ENCODE measurements around the gene SESN1. TPM values are rescaled to one million over a fixed set of nuclear protein-coding genes. Genes with fewer than 3 reads are reported as not detected.

The SESN1 gene
- total RNA-seq, 1 experiment from 2014 or later: 30.2 TPM

- ATAC-seq (no peak), DNase-seq (ENCODE audit: low spot score) (no peak)
- H3K27ac Mint-ChIP-seq: no peak overlapping the region
- H3K36me3 Mint-ChIP-seq: peaks cover 16% of the 10 kb centered on the region
- H3K27me3 Mint-ChIP-seq (ENCODE audit: low read depth): no peaks in the 10 kb centered on the region
- no peak overlapping the region for H3K4me3 Mint-ChIP-seq
- ChIA-PET POLR2A (no interaction called here), CTCF (no interaction called here)
- TF ChIP-seq FOXJ3 (CRISPR knock-in tag; IDR thresholded peaks at IDR 0.05; ENCODE audit: borderline replicate concordance): no peak
- TF ChIP-seq ETV6 (CRISPR knock-in tag; IDR thresholded peaks at IDR 0.05): no peak
- TF ChIP-seq ATF3 (CRISPR knock-in tag; conservative IDR thresholded peaks at IDR 0.05): no peak
- TF ChIP-seq ZBTB21 (CRISPR knock-in tag; IDR thresholded peaks at IDR 0.05; ENCODE audit: borderline replicate concordance): no peak
- no peak for TF ChIP-seq ZNF396 (CRISPR knock-in tag; IDR thresholded peaks at IDR 0.05; ENCODE audit: borderline replicate concordance)
- no peak for TF ChIP-seq RELA (CRISPR knock-in tag; IDR thresholded peaks at IDR 0.05; ENCODE audit: borderline replicate concordance)
- no peak for TF ChIP-seq ZMAT4 (CRISPR knock-in tag; IDR thresholded peaks at IDR 0.05)
- no peak for TF ChIP-seq SMAD3 (CRISPR knock-in tag; IDR thresholded peaks at IDR 0.05; ENCODE audit: borderline replicate concordance)
- no peak for TF ChIP-seq TEAD1 (CRISPR knock-in tag; IDR thresholded peaks at IDR 0.05)
- no peak for TF ChIP-seq CTCF (IDR thresholded peaks at IDR 0.05)
- TF ChIP-seq TEAD4 (CRISPR knock-in tag; IDR thresholded peaks at IDR 0.05): no peak
- TF ChIP-seq ATF1 (CRISPR knock-in tag; IDR thresholded peaks at IDR 0.05): no peak
- no peak for TF ChIP-seq ZNF512 (CRISPR knock-in tag; IDR thresholded peaks at IDR 0.05; ENCODE audit: borderline replicate concordance)
- no peak for TF ChIP-seq MLX (CRISPR knock-in tag; IDR thresholded peaks at IDR 0.05)
- no peak for TF ChIP-seq JAZF1 (CRISPR knock-in tag; IDR thresholded peaks at IDR 0.05)
- no peak for TF ChIP-seq ARID4B (CRISPR knock-in tag; IDR thresholded peaks at IDR 0.05; ENCODE audit: borderline replicate concordance)
- peaks cover 30% of the 10 kb centered on the region for H3K9me3 Mint-ChIP-seq
- H3K4me1 Mint-ChIP-seq: peaks cover 7% of the 10 kb centered on the region
Observed at GRCh38 chr6:109048176-109048575, 46.5 kb downstream of the SESN1 start.

DNA sequence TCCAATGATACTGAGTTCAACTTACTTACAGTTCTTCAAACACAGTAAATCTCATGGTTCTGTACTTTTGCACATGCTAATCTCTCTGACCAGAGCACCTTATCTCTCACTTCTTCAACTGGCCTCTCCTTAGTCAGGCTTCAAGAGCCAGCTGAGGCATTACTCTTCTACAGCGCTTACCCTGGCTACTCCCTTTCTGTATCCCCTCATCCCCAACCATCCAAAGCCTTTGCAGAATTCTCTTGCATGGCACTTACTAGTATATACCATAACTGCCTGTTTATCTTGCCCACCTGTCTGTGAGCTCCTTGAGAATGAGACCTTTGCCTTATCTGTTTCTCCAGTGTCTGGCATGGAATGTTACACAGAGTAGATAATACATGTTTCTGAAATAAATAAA lies 49.2 kb downstream of the SESN1 start:
- Mint-ChIP-seq H3K27ac (no peak overlapping the region), H3K36me3 (peaks cover 16% of the 10 kb centered on the region), H3K4me3 (no peak overlapping the region), H3K4me1 (no peaks in the 10 kb centered on the region), H3K9me3 (peaks cover 33% of the 10 kb centered on the region), H3K27me3 (ENCODE audit: low read depth) (no peaks in the 10 kb centered on the region)
- ChIA-PET CTCF (no interaction called here), POLR2A (no interaction called here)
- no peak for DNase-seq (ENCODE audit: low spot score)
- ATAC-seq: no peak
- TF ChIP-seq ESRRA (CRISPR knock-in tag; IDR thresholded peaks at IDR 0.05; ENCODE audit: borderline replicate concordance) (no peak), ZNF396 (CRISPR knock-in tag; IDR thresholded peaks at IDR 0.05; ENCODE audit: borderline replicate concordance) (no peak), ATF3 (CRISPR knock-in tag; conservative IDR thresholded peaks at IDR 0.05) (no peak), CREB1 (CRISPR knock-in tag; IDR thresholded peaks at IDR 0.05) (no peak), FOXK1 (CRISPR knock-in tag; IDR thresholded peaks at IDR 0.05) (no peak), MXD4 (CRISPR knock-in tag; IDR thresholded peaks at IDR 0.05; ENCODE audit: borderline replicate concordance) (no peak), TP53 (CRISPR knock-in tag; IDR thresholded peaks at IDR 0.05) (no peak)
- TF ChIP-seq, protein P1, sequence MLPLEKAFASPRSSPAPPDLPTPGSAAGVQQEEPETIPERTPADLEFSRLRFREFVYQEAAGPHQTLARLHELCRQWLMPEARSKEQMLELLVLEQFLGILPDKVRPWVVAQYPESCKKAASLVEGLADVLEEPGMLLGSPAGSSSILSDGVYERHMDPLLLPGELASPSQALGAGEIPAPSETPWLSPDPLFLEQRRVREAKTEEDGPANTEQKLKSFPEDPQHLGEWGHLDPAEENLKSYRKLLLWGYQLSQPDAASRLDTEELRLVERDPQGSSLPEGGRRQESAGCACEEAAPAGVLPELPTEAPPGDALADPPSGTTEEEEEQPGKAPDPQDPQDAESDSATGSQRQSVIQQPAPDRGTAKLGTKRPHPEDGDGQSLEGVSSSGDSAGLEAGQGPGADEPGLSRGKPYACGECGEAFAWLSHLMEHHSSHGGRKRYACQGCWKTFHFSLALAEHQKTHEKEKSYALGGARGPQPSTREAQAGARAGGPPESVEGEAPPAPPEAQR (CRISPR knock-in tag; IDR thresholded peaks at IDR 0.05): no peak
- TF ChIP-seq, protein P2, sequence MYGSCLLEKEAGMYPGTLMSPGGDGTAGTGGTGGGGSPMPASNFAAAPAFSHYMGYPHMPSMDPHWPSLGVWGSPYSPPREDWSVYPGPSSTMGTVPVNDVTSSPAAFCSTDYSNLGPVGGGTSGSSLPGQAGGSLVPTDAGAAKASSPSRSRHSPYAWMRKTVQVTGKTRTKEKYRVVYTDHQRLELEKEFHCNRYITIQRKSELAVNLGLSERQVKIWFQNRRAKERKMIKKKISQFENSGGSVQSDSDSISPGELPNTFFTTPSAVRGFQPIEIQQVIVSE (CRISPR knock-in tag; IDR thresholded peaks at IDR 0.05; ENCODE audit: borderline replicate concordance): no peak
